Left lung (tissue), 10 donors: ENCODE data around the gene WTIP. TPM values are rescaled to one million over a fixed set of nuclear protein-coding genes. Genes with fewer than 3 reads are reported as not detected.
"Not testable (repeated sequence)": the region's sequence is repeated elsewhere in the genome, so short reads cannot be mapped to it uniquely, and the experiment has no call there.

Experiments used
- ATAC-seq: fragments of 200-7000 bp; cut with Tn5 transposase; one replicate; pipeline ENCODE4 v1.9.1; 2020; ENCODE audit warnings: moderate library complexity
- DNase-seq, 4 donors: peaks; one replicate each; pipeline ENCODE4 v3.0.0-alpha.2; 2013 to 2020
- H3K27ac ChIP-seq, 2 donors: fragments of 200-600 bp; sonication (generic) in 1 of 2; one replicate each; pipeline versions ENCODE4 v1.5.0 to v1.8.0; 2020 to 2021
- H3K27me3 ChIP-seq, 2 donors: fragments of 200-600 bp; sonication (generic) in 1 of 2; one replicate each; pipeline versions ENCODE4 v1.5.0 to v1.8.0; 2020 to 2021
- H3K36me3 ChIP-seq, 2 donors: fragments of 200-600 bp; sonication (generic) in 1 of 2; one replicate each; pipeline versions ENCODE4 v1.5.0 to v1.8.0; 2020 to 2021
- H3K4me1 ChIP-seq, 2 donors: fragments of 200-600 bp; one replicate each; pipeline ENCODE4 v1.8.0; 2021
- H3K4me3 ChIP-seq, 2 donors: fragments of 200-600 bp; sonication (generic) in 1 of 2; one replicate each; pipeline versions ENCODE4 v1.5.0 to v1.8.0; 2020 to 2021; ENCODE audit warnings: mild to moderate bottlenecking in 1 of 2
- H3K9me3 ChIP-seq, 2 donors: fragments of 200-600 bp; sonication (generic) in 1 of 2; one replicate each; pipeline versions ENCODE4 v1.5.0 to v1.8.0; 2020 to 2021
- intact Hi-C, 2 donors: fragments of 100-400 bp; cut with DNase I; formaldehyde crosslinking; loops; one replicate each; pipeline versions ENCODE4 v1.11.2 to v1.14.2; 2022
- polyA plus RNA-seq, 6 donors: library from polyadenylated mRNA; unstranded; fragments of 120-200 nt; gene quantifications; one replicate each; pipeline ENCODE4 v1.2.1, GENCODE V29; 2013; ENCODE audit not compliant: insufficient read length in 6 of 6
- total RNA-seq, 2 donors: library from RNA; stranded (reverse); fragmentation: NEBNext Ultra II Directional; extraction: Animal tissue kit (Norgen Biotek cat#: 25700); gene quantifications; one replicate each; pipeline ENCODE4 v1.2.1, GENCODE V29; 2021
- TF ChIP-seq, protein P1 (sequence below), 2 donors: fragments of 200-600 bp; sonication (generic) in 1 of 2; IDR thresholded peaks; one replicate each; pipeline versions ENCODE4 v1.5.0 to v1.8.0; 2021; ENCODE audit warnings: antibody characterized with exemption in 2 of 2
- donor health status: DM: no; HTN: yes; CAD: no.
- donor health status: DM: no; HTN: no; CAD: no.

Gene WTIP
- total and polyA plus RNA-seq, 8 donors = 19.1 to 39.3 (median 26.1) TPM

DNA sequence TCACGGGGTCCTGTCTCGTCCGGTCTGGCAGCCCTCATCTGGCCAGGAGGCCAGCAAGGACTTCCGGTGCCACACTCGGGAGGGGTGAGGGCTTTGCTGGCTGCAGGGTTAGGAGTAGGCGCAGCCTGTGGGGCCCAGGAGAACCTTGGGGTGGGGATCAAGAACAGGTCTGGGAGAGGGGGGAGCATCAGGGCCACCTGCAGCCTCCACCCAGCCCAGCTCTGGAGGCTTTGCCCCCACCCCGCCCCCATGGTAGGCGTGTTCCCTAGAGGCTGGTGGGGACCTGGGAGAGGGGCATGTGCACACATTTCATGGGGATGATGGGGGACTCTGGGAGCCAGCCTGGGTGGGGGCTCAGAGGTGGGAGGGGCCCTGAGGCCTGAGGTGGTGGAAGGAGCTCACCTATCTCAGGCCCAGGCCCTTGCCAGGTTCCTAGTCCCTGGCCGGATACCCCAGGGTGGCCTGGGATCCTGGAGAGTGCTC, 23.3 kb downstream of the WTIP start:
- no peak overlapping the region for H3K27ac ChIP-seq
- H3K4me1 ChIP-seq = peaks cover 0 to 5% of the 10 kb centered on the region in 2 donors
- peaks cover 0 to 19% of the 10 kb centered on the region in 2 donors for H3K27me3 ChIP-seq
- no peaks in the 10 kb centered on the region for H3K9me3 ChIP-seq
- TF ChIP-seq, protein P1, sequence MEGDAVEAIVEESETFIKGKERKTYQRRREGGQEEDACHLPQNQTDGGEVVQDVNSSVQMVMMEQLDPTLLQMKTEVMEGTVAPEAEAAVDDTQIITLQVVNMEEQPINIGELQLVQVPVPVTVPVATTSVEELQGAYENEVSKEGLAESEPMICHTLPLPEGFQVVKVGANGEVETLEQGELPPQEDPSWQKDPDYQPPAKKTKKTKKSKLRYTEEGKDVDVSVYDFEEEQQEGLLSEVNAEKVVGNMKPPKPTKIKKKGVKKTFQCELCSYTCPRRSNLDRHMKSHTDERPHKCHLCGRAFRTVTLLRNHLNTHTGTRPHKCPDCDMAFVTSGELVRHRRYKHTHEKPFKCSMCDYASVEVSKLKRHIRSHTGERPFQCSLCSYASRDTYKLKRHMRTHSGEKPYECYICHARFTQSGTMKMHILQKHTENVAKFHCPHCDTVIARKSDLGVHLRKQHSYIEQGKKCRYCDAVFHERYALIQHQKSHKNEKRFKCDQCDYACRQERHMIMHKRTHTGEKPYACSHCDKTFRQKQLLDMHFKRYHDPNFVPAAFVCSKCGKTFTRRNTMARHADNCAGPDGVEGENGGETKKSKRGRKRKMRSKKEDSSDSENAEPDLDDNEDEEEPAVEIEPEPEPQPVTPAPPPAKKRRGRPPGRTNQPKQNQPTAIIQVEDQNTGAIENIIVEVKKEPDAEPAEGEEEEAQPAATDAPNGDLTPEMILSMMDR (IDR thresholded peaks at IDR 0.05) = no peak
- no peak overlapping the region for H3K4me3 ChIP-seq
- peak in 1 of 4 donors; percentile 15 for DNase-seq
- no peaks in the 10 kb centered on the region for H3K36me3 ChIP-seq
- no peak for ATAC-seq
- intact Hi-C loops = no loop called here

DNA sequence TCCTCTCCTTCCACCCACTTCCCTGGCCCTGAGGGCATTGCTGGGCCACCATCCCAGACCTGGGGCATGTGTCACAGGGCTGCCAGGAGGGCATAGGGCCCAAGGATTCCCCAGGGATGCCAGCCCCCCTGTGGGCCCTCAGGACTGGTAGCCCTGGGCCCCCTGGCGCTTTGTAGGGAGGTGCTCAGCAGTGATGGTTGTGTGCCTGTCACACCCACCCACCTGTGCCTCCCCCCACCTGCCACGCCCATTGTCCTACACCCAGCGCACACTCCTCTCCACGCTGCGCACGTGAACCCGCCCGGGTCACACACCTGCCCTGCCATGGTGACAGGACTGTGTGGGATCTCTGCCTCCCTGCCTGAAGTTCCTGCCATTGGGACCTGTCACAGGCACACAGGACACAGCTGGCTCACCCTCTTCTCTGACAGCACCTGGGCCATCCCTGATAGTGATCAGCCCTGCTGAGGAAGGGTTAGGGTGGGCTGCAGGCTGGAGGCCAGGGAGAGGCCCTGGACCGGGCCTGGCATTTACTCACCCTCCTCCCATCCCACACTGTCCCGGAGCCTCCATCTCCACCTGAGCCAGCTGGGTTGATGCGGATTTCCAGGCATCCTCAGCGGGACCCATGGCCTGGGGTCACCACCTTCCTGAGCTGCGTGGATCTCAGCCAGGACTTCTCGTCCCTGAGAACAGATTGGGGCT, 23.9 kb downstream of the WTIP start:
- Histone ChIP-seq H3K27me3 (peaks cover 0 to 12% of the 10 kb centered on the region in 2 donors), H3K9me3 (no peaks in the 10 kb centered on the region), H3K4me3 (no peak overlapping the region), H3K36me3 (no peaks in the 10 kb centered on the region), H3K27ac (no peak overlapping the region), H3K4me1 (peaks cover 0 to 5% of the 10 kb centered on the region in 2 donors)
- TF ChIP-seq, protein P1 (IDR thresholded peaks at IDR 0.05) = no peak
- DNase-seq (peak in 1 of 4 donors; percentile 22), ATAC-seq (no peak)
- intact Hi-C loops = no loop called here

DNA sequence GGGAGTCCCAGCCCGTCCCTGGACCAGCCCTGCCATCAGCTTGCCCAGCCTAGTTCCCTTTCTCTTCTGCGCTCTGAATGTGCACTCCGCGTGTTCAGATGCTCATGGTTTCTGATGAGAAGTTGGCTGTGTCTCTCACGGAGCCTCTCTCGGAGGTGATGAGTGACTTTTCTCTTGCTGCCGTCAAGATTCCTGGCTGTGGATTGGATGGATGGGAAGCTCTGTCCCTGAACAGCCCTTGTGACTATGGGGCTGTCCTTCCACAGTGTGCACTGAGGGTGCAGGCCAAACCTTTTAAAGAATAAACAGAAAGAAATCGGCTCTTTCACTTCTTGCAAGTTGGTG, 24.4 kb downstream of the WTIP start:
- Histone ChIP-seq H3K4me3 (no peak overlapping the region), H3K27me3 (peaks cover 0 to 7% of the 10 kb centered on the region in 2 donors), H3K36me3 (no peaks in the 10 kb centered on the region), H3K27ac (no peak overlapping the region), H3K4me1 (peaks cover 0 to 5% of the 10 kb centered on the region in 2 donors), H3K9me3 (peaks cover 0 to 4% of the 10 kb centered on the region in 2 donors)
- DNase-seq (peak in 2 of 4 donors; percentile 7 to 20), ATAC-seq (no peak)
- intact Hi-C loops = no loop called here
- TF ChIP-seq, protein P1 (IDR thresholded peaks at IDR 0.05) = no peak

DNA sequence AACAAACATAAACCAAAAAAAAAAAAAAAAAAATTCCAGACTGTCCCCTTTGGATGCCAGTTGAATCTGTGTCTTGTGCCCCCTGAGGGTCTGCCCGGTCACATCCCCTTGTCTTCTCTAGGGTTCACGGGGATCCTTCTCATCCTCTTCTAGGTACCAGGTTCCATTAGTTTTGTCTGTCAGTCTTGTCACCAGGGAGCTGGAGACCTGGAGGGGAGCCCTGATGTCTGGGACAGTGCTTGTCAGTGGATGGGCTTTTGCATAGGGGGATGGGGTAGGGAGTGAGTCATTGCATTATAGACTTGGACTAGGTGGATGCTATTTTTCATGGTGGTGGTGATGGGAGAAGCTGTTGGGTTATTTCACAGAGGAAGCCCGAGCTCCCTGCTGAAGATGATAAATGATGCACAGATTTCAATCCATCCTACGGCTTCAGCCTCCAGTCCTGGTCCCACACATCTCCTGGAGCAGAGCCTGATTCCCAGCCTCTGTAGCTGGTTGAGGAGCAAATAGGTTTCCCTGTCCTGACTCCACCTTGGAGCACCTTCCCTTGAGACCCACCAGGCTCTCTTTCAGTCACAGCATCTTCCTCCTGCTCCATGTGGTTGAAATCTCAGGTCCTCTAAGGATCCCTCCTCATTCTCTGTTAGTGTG, 26.0 kb downstream of the WTIP start:
- H3K27me3 ChIP-seq = no peaks in the 10 kb centered on the region
- DNase-seq = no peak
- TF ChIP-seq, protein P1 (IDR thresholded peaks at IDR 0.05) = no peak
- H3K27ac ChIP-seq = no peak overlapping the region
- intact Hi-C loops = no loop called here
- no peaks in the 10 kb centered on the region for H3K4me1 ChIP-seq
- peaks cover 0 to 11% of the 10 kb centered on the region in 2 donors for H3K9me3 ChIP-seq
- no peak overlapping the region for H3K4me3 ChIP-seq
- H3K36me3 ChIP-seq = no peaks in the 10 kb centered on the region
- no peak for ATAC-seq

DNA sequence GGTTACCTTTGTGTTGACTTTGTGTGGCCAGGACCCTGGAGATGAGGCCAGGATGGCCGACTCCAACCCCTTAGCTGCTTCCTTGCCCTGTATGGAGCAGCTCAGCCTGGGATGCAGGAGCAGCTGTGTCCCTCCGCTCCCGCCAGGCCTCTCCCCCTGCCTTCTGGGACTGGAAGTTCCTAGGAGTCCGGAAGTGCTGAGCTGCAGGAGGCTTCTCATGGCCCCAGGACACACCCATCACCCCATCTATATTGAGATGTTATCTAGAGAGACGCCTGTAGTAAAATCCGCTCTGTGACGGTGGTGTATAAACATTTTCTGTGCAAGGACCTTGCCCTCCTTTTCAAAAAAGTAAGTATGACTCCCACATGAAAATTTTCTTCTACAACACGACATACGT, 27.0 kb downstream of the WTIP start:
- TF ChIP-seq, protein P1 (IDR thresholded peaks at IDR 0.05) = no peak
- peaks cover 0 to 11% of the 10 kb centered on the region in 2 donors for H3K9me3 ChIP-seq
- H3K36me3 ChIP-seq = no peaks in the 10 kb centered on the region
- no peak overlapping the region for H3K27ac ChIP-seq
- H3K4me1 ChIP-seq = no peaks in the 10 kb centered on the region
- no peak overlapping the region for H3K4me3 ChIP-seq
- H3K27me3 ChIP-seq = no peaks in the 10 kb centered on the region
- ATAC-seq (no peak), DNase-seq (no peak)
- intact Hi-C loops = no loop called here

DNA sequence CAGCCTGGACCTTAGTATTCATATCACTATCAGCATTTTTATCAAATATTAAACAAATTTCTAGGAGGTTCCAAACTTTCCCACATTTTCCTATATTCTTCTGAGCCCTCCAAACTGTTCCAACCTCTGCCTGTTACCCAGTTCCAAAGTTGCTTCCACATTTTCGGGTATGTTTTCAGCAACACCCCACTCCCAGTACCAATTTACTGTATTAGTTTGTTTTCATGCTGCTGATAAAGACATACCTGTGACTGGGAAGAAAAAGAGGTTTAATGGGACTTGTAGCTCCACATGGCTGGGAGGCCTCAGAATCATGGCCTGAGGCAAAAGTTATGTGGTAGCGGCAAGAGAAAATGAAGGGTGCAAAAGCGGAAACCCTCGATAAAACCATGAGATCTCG, 29.3 kb downstream of the WTIP start:
- H3K36me3 ChIP-seq, ATAC-seq, H3K4me3 ChIP-seq, H3K4me1 ChIP-seq, H3K27ac ChIP-seq, DNase-seq, H3K27me3 ChIP-seq, intact Hi-C loops: not testable (repeated sequence)
- peaks cover 0 to 11% of the 10 kb centered on the region in 2 donors for H3K9me3 ChIP-seq
